ENCODE data around the gene OBP2B.
"Not testable (repeated sequence)": the region's sequence is repeated elsewhere in the genome, so short reads cannot be mapped to it uniquely, and the experiment has no call there.

The OBP2B gene

DNA sequence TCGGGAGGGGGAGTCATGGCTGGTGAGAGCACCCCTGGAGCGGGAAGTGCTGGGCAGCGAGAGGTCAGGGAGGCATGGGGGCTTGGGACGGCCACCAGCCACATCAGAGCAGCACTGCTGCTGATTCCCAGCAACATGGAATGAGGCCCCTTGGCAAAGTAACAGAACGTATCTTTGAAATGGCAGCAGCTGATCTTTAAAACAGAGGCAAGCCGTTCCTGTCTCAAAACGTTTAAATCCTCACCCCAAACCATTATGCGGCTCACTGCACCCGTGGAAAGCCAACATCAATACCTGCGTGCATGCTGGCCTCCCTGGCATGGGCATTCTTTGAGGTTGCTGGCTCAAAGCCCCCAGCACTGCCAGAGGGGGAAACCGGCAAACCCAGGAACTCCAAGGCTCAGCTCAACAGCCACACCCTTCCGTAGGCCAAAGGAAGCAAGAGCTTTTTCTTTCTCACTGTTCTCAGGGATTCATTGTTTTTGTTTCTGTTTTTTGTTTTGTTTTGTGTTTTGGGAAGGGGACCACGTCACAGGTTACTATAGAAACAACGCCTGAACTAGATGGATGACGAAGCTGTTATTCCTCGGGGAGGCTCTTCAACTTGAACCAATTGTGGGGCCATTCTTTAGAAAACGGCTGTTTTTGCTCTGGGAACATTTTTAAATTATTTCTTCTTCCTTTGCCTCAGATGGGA lies 28.1 kb upstream of the OBP2B start:
- Histone ChIP-seq H3K4me1 (ENCODE audit: insufficient read depth, low read length) (no peaks in the 10 kb centered on the region; the same call in 1 of the 2 replicates), H3K9ac (ENCODE audit: low read depth, low read length) (no peak overlapping the region)

DNA sequence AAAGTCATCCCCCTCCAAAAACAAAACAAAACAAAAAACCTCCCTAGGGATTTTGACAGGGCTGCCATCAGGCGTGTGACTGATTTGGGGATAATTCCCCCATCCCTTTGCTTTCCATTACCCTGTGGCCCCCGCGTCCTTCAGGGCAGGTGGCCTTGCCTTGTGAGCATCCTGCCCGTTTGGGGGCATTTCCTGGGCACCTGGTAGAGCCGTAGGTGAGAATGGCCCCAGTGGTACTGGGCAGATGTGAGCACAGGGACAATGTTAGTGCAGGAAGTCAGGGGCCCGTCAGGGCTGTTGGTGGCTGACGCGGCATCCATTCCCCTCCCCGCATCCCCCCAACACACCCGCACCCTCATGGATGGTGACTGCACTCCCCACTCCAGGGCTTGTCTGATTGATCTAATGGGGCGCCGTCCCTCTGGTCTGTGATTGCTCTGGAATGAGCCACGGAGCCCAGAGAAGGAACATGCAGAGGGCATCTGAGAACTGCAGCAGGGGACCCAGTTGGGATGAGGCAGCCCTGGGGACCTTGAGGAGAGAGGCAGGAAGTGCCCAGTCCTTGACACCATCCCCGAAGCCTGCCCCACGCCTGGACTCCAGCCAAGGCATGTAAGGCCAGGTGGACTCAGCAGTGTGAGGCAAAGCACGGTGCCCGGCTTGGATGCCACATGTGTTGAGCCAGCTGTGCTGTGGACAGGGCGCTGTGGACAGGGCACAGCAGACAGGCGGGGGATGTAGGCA lies 27.4 kb upstream of the OBP2B start:
- not testable (repeated sequence) for H3K4me1 ChIP-seq (ENCODE audit: insufficient read depth, low read length); H3K27ac ChIP-seq (ENCODE audit: low read length); H3K9me3 ChIP-seq (ENCODE audit: insufficient read depth, low read depth, low read length); H3K36me3 ChIP-seq (ENCODE audit: insufficient read depth, low read depth, low read length); H3K4me3 ChIP-seq (ENCODE audit: low read length); H3K9ac ChIP-seq (ENCODE audit: low read depth, low read length)
- peaks cover 23% of the 10 kb centered on the region for H3K27me3 ChIP-seq (ENCODE audit: insufficient read depth, low read length)

More for the DNA sequence above, 28.1 kb upstream of the OBP2B start:
- H3K27me3 ChIP-seq (ENCODE audit: insufficient read depth, low read length), result peaks cover 23% of the 10 kb centered on the region
- H3K27ac ChIP-seq (ENCODE audit: low read length), result no peak overlapping the region
- H3K36me3 ChIP-seq (ENCODE audit: insufficient read depth, low read depth, low read length), result no peaks in the 10 kb centered on the region
- H3K4me3 ChIP-seq (ENCODE audit: low read length), result no peak overlapping the region
- H3K9me3 ChIP-seq (ENCODE audit: insufficient read depth, low read depth, low read length), result no peaks in the 10 kb centered on the region

DNA sequence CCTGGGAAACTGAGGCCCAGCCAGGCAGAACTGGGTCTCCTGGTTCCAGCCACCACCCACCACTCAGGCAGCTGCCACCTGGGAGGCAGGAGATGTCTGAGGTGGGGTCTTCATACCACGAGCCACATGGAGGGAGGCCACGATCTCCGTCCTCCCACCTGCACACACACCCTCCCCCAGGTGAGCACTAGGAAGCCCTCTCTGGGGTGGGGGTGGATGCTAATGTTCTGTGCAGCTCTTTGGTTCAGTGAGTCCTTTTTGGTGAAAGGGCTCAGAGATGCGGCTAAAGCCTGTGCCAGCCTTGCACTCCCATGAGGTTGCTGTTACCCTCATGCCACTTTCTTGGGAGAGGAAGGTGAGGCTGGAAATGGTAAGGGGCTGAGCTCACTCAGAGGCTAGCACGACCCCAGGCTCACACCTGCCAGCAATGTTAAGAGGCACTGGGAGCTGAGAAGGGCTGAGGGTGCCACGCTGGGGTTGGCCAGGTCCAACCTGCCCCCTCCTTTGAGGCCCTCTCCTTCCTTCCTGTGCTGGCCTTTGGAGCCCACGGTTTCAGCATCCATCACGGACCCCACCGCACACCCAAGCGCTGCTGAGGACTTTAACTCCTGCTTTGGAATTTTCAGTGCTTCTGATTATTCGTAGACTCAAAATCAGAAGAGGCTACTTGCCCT lies 26.6 kb upstream of the OBP2B start:
- Histone ChIP-seq H3K4me3 (ENCODE audit: low read length) (no peak overlapping the region), H3K4me1 (ENCODE audit: insufficient read depth, low read length) (no peaks in the 10 kb centered on the region; the same call in 1 of the 2 replicates), H3K27me3 (ENCODE audit: insufficient read depth, low read length) (peaks cover 23% of the 10 kb centered on the region), H3K9ac (ENCODE audit: low read depth, low read length) (no peak overlapping the region), H3K9me3 (ENCODE audit: insufficient read depth, low read depth, low read length) (no peaks in the 10 kb centered on the region), H3K36me3 (ENCODE audit: insufficient read depth, low read depth, low read length) (no peaks in the 10 kb centered on the region), H3K27ac (ENCODE audit: low read length) (no peak overlapping the region)

DNA sequence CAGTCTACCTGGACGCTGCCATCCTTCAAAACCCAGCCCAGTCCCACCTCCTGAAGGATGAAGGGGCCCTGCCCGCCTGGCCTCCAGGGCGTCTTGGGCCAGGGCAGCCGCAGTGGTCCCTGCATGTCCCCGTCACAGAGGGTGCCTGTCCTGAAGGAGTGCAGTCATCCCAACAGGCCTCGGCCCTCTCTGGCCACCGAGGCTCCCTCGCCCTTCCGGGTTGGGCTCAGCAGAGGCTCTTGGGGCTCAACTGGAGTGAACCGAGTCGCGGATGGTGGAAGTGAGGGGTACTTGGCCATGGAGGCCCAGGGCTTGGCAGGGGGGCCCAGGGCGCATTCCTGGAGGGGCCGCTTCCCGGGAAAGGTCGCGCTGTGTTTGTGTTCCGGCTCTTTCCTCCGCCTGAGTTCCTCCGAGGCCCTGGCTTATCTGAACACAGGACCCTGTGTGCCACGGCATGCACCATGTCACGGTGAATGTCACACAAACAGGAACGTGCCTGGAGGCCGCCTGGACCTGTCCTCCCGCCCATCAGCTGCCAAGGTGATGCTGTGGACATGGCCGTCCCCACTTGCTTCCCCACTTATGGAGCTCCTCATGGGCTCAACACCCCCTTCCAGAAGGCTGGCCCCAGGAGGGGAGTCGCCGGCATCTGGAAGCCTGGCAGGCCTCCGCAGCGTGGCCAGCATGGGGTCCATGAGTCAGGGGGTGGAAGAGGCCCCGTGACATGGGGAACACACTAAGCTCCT lies 25.7 kb upstream of the OBP2B start:
- no peaks in the 10 kb centered on the region; the same call in 1 of the 2 replicates for H3K4me1 ChIP-seq (ENCODE audit: insufficient read depth, low read length)
- H3K27me3 ChIP-seq (ENCODE audit: insufficient read depth, low read length), result peaks cover 23% of the 10 kb centered on the region
- no peak overlapping the region for H3K27ac ChIP-seq (ENCODE audit: low read length)
- no peak overlapping the region for H3K9ac ChIP-seq (ENCODE audit: low read depth, low read length)
- no peaks in the 10 kb centered on the region for H3K36me3 ChIP-seq (ENCODE audit: insufficient read depth, low read depth, low read length)
- H3K9me3 ChIP-seq (ENCODE audit: insufficient read depth, low read depth, low read length), result no peaks in the 10 kb centered on the region
- H3K4me3 ChIP-seq (ENCODE audit: low read length), result no peak overlapping the region

DNA sequence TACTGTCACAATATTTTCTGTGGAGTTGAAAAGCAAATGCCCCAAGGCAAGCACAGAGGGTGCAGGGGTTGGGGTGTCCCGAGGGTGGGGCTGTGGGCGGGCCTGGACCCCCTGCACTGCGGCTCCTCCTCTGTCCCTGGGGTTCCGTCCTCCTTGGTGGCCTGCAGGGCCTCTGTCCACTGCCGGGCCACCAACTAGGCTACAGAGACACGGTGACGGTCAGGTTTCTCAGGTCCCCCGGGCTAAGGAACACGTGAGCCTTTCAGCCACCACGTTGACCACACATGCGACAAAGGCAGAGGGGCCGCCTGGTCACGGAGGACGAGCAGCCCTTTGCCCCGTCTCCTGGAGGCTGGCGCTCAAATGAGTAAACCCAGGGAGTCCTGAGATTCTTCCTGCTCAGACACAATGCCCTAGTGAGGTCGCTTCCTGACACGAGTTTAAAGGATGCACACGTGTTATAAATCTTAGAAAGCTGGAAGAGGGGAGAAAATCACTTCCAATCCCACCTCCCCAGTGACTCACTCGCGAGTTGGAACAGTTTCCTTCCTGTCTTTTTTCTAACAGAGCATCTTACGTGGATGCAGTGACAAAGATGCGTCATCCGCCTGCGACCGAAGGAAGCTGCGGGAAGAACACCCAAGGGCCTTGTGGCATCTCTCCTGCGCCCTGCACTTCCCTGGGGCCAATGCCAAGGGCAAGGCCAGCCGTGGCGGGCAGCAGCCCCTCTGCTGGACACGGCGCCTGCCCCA lies 24.8 kb upstream of the OBP2B start:
- Histone ChIP-seq H3K27me3 (ENCODE audit: insufficient read depth, low read length) (peaks cover 23% of the 10 kb centered on the region), H3K36me3 (ENCODE audit: insufficient read depth, low read depth, low read length) (no peaks in the 10 kb centered on the region), H3K9me3 (ENCODE audit: insufficient read depth, low read depth, low read length) (no peaks in the 10 kb centered on the region), H3K4me3 (ENCODE audit: low read length) (no peak overlapping the region), H3K9ac (ENCODE audit: low read depth, low read length) (no peak overlapping the region), H3K4me1 (ENCODE audit: insufficient read depth, low read length) (no peaks in the 10 kb centered on the region; the same call in 1 of the 2 replicates), H3K27ac (ENCODE audit: low read length) (no peak overlapping the region)

DNA sequence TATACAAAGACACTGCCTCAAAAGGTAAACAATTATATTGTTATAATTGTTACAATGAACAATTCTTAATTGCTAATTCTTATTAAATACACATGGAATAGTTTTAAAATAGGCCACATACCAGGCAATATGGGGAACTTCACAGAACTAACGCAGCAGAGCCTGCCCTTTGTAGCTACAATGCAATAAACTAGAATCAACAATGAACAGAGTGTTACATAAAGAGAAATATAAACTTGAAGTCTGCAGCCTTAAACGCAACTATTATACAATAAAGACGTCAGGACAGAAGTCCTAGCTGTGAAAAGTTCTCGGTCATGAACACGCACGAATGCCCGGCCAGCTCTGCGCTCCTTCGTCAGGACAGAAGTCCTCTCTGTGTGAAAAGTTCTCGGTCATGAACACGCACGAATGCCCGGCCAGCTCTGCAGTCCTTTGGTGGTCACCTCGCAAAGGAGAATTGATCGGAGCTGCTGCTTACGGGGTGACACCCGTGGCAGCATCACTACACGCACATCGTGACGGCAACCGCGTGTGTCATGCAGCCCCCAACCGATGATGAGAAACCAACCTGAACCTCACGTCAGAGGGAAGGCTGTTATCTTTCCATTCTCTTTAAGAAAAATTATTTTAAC lies 23.0 kb upstream of the OBP2B start:
- H3K36me3 ChIP-seq (ENCODE audit: insufficient read depth, low read depth, low read length); H3K4me1 ChIP-seq (ENCODE audit: insufficient read depth, low read length); H3K27ac ChIP-seq (ENCODE audit: low read length); H3K9ac ChIP-seq (ENCODE audit: low read depth, low read length); H3K9me3 ChIP-seq (ENCODE audit: insufficient read depth, low read depth, low read length); H3K4me3 ChIP-seq (ENCODE audit: low read length): not testable (repeated sequence)
- H3K27me3 ChIP-seq (ENCODE audit: insufficient read depth, low read length), result peaks cover 10% of the 10 kb centered on the region

DNA sequence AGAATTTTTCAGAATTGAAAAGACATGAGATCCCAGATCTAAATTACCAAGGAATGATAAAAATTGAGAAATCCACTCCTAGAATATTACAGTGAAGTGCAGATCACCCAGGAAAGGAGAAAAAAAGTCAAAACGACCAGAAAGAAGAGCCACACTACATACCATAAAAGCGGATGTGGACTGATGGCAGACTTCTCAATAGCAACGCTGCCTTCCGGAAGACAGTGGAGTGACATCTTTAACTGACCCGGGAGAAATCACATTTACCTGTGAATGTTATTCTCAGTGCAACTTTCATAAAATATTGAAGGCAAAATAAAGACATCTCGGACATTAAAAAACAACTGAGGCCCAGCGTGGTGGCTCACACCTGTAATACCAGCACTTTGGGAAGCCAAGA lies 21.5 kb upstream of the OBP2B start:
- H3K4me3 ChIP-seq (ENCODE audit: low read length); H3K9me3 ChIP-seq (ENCODE audit: insufficient read depth, low read depth, low read length); H3K27me3 ChIP-seq (ENCODE audit: insufficient read depth, low read length); H3K27ac ChIP-seq (ENCODE audit: low read length); H3K4me1 ChIP-seq (ENCODE audit: insufficient read depth, low read length); H3K9ac ChIP-seq (ENCODE audit: low read depth, low read length); H3K36me3 ChIP-seq (ENCODE audit: insufficient read depth, low read depth, low read length): not testable (repeated sequence)

DNA sequence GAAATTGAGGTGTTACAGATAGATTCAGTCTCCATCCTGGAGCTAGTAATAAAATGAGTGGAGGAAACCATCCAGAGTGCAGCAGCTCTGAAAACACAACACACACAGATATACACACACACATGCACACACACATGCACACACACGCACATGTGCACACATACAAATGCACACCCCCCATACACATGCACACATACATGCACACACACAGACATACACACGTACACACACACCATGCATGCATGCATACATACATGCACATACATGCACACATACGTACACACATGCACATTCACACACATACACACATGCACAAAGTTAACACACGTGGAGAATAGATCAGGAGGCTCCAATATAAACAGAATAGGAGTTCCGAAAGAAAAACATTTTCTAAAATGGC lies 21.0 kb upstream of the OBP2B start:
- Histone ChIP-seq H3K4me1 (ENCODE audit: insufficient read depth, low read length) (no peaks in the 10 kb centered on the region), H3K27me3 (ENCODE audit: insufficient read depth, low read length) (no peaks in the 10 kb centered on the region), H3K9ac (ENCODE audit: low read depth, low read length) (no peak overlapping the region), H3K36me3 (ENCODE audit: insufficient read depth, low read depth, low read length) (no peaks in the 10 kb centered on the region), H3K9me3 (ENCODE audit: insufficient read depth, low read depth, low read length) (no peaks in the 10 kb centered on the region), H3K27ac (ENCODE audit: low read length) (no peak overlapping the region), H3K4me3 (ENCODE audit: low read length) (no peak overlapping the region)

DNA sequence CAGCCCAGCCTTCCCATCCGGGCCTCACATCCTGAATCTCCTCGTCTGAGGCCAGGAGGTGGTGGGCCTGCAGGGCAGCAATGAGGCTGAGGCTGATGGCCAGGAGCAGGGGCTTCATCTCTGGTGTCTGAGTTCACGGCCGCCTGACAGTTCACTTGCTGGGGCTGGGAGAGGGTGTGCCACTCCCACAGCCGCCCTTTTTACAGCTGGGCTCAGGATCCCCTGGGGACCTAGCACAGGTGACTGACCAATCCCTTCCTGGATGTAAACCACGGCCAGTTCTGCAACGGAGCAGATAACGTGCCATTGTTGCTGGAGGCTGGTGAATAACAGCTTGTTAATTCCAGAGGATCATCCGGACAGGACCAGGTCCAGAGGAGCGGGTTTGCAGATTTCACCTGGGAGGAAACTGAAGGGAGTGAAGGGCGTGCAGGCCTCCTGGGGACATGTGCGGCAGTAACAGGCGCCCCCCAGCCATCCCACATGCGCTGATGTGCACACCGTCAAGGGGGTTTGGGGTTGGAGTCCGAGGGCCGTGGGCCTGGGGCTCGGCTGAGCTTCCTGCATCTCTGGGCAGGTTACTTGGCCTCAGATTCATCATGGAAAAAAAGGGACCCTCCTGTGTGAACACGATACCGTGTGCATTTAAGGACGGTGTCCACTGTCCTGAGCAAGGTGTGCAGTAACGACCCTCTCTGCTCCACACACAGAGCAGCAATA lies 19.6 kb upstream of the OBP2B start:
- H3K9me3 ChIP-seq (ENCODE audit: insufficient read depth, low read depth, low read length); H3K36me3 ChIP-seq (ENCODE audit: insufficient read depth, low read depth, low read length); H3K4me1 ChIP-seq (ENCODE audit: insufficient read depth, low read length); H3K27me3 ChIP-seq (ENCODE audit: insufficient read depth, low read length); H3K9ac ChIP-seq (ENCODE audit: low read depth, low read length); H3K4me3 ChIP-seq (ENCODE audit: low read length); H3K27ac ChIP-seq (ENCODE audit: low read length): not testable (repeated sequence)

DNA sequence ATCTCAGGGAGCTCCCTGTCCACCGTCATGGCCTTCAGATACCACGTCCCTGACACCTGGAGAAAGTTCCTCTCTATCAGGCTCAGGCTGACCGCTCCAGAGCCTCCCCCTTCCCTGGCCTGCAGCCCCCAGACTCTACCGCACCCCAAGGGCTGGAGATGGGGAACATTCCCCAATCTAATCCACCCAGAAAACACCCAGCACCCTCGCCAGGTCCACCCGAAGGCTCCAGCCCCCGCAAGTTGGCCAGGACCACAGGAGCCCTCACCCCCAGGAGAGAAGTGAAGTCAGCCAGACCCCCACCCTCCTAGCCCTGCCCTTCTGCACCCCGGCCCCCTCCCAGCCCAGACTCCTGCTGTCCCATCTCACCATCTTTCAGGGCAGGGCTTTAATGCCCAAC lies 18.9 kb upstream of the OBP2B start:
- H3K9ac ChIP-seq (ENCODE audit: low read depth, low read length); H3K27me3 ChIP-seq (ENCODE audit: insufficient read depth, low read length); H3K4me3 ChIP-seq (ENCODE audit: low read length); H3K4me1 ChIP-seq (ENCODE audit: insufficient read depth, low read length); H3K27ac ChIP-seq (ENCODE audit: low read length); H3K36me3 ChIP-seq (ENCODE audit: insufficient read depth, low read depth, low read length); H3K9me3 ChIP-seq (ENCODE audit: insufficient read depth, low read depth, low read length): not testable (repeated sequence)
